ENCODE results near the gene UBTF. TPM values are rescaled to one million over a fixed set of nuclear protein-coding genes. Genes with fewer than 3 reads are reported as not detected.

The UBTF gene
- total RNA-seq, 1 experiment from 2014 or later, result 75.9 TPM

- ATAC-seq (peak; percentile 13), DNase-seq (ENCODE audit: low spot score) (peak; percentile 69)
- no peaks in the 10 kb centered on the region for H3K9me3 Mint-ChIP-seq
- peaks cover 3% of the 10 kb centered on the region; the same call in 1 of the 2 replicates for H3K36me3 Mint-ChIP-seq
- peak overlapping the region; percentile 91 for H3K27ac Mint-ChIP-seq
- POLR2A ChIA-PET, result interaction anchor here (0.5 to 3.5 kb wide), 17 partner anchors 12 to 577 kb away, joined by 3 to 28 read pairs (median 4); partner anchors contain the start of genes HDAC5, RUNDC3A and SLC25A39
- H3K4me3 Mint-ChIP-seq, result peak overlapping the region; percentile 80
- H3K27me3 Mint-ChIP-seq (ENCODE audit: low read depth), result no peaks in the 10 kb centered on the region
- TF ChIP-seq E2F5 (CRISPR knock-in tag; IDR thresholded peaks at IDR 0.05) (0 out of 2 replicates have a peak, but pooled peaks have one; percentile 7), MLX (CRISPR knock-in tag; IDR thresholded peaks at IDR 0.05) (no peak), SP1 (CRISPR knock-in tag; conservative IDR thresholded peaks at IDR 0.05) (0 out of 2 replicates have a peak, but pooled peaks have one; percentile 27), FOXK1 (CRISPR knock-in tag; IDR thresholded peaks at IDR 0.05) (0 out of 2 replicates have a peak, but pooled peaks have one; percentile 31), ATF3 (CRISPR knock-in tag; conservative IDR thresholded peaks at IDR 0.05) (no peak)
- CTCF ChIA-PET, result interaction anchor here (0.6 to 4.7 kb wide), 31 partner anchors 8 to 698 kb away, joined by 3 to 73 read pairs (median 4); partner anchors contain the start of genes FAM171A2, GRN, RUNDC3A and SLC25A39
- peaks cover 12% of the 10 kb centered on the region for H3K4me1 Mint-ChIP-seq
Measured at GRCh38 chr17:44222112-44222869, 2.8 kb upstream of the UBTF start.

GRCh38 chr17:44221862-44222111 lies 2.3 kb upstream of the UBTF start:
- peak overlapping the region; percentile 91 for H3K27ac Mint-ChIP-seq
- ChIA-PET POLR2A (interaction anchor here (0.5 to 3.5 kb wide), 17 partner anchors 11 to 578 kb away, joined by 3 to 28 read pairs (median 4); partner anchors contain the start of genes HDAC5, NAGS, RUNDC3A and SLC25A39), CTCF (interaction anchor here (0.6 to 4.7 kb wide), 33 partner anchors 8 to 698 kb away, joined by 3 to 73 read pairs (median 4); partner anchors contain the start of genes ATXN7L3, FAM171A2, GRN and RUNDC3A)
- ATAC-seq (no peak), DNase-seq (ENCODE audit: low spot score) (no peak)
- H3K27me3 Mint-ChIP-seq (ENCODE audit: low read depth), result no peaks in the 10 kb centered on the region
- TF ChIP-seq IRF2 (CRISPR knock-in tag; IDR thresholded peaks at IDR 0.05; ENCODE audit: borderline replicate concordance, low read depth), result no peak
- TF ChIP-seq CREM (CRISPR knock-in tag; IDR thresholded peaks at IDR 0.05), result peak; percentile 3; the same call in 1 of the 2 replicates
- peaks cover 6% of the 10 kb centered on the region for H3K36me3 Mint-ChIP-seq
- H3K4me3 Mint-ChIP-seq, result peak overlapping the region; percentile 80
- no peaks in the 10 kb centered on the region for H3K9me3 Mint-ChIP-seq
- H3K4me1 Mint-ChIP-seq, result peaks cover 16% of the 10 kb centered on the region

GRCh38 chr17:44221084-44221861 lies 1.8 kb upstream of the UBTF start:
- H3K27ac Mint-ChIP-seq, result peak overlapping the region; percentile 91
- ChIA-PET POLR2A (interaction anchor here (0.5 to 3.5 kb wide), 20 partner anchors 11 to 578 kb away, joined by 3 to 28 read pairs (median 4); partner anchors contain the start of genes HDAC5, NAGS, RUNDC3A and SLC25A39), CTCF (interaction anchor here (0.6 to 4.7 kb wide), 35 partner anchors 9 to 699 kb away, joined by 3 to 73 read pairs (median 4); partner anchors contain the start of genes ATXN7L3, FAM171A2, GRN and RUNDC3A)
- DNase-seq (ENCODE audit: low spot score), result peak; percentile 77
- H3K4me1 Mint-ChIP-seq, result peaks cover 17% of the 10 kb centered on the region
- H3K4me3 Mint-ChIP-seq, result peak overlapping the region; percentile 80
- H3K36me3 Mint-ChIP-seq, result peaks cover 11% of the 10 kb centered on the region
- no peaks in the 10 kb centered on the region for H3K9me3 Mint-ChIP-seq
- peak; percentile 27 for ATAC-seq
- H3K27me3 Mint-ChIP-seq (ENCODE audit: low read depth), result no peaks in the 10 kb centered on the region
- no peak for TF ChIP-seq SMAD3 (CRISPR knock-in tag; IDR thresholded peaks at IDR 0.05; ENCODE audit: borderline replicate concordance)
- no peak for TF ChIP-seq AFF4 (CRISPR knock-in tag; IDR thresholded peaks at IDR 0.05; ENCODE audit: borderline replicate concordance)
- no peak for TF ChIP-seq ZNF425 (CRISPR knock-in tag; conservative IDR thresholded peaks at IDR 0.05)
- no peak for TF ChIP-seq CREB1 (CRISPR knock-in tag; IDR thresholded peaks at IDR 0.05)
- no peak for TF ChIP-seq SOX15 (CRISPR knock-in tag; IDR thresholded peaks at IDR 0.05)
- no peak for TF ChIP-seq TEAD4 (CRISPR knock-in tag; IDR thresholded peaks at IDR 0.05)
- peak; percentile 20; the same call in 1 of the 2 replicates for TF ChIP-seq CREM (CRISPR knock-in tag; IDR thresholded peaks at IDR 0.05)
- peak; percentile 60; the same call in 1 of the 2 replicates for TF ChIP-seq SP1 (CRISPR knock-in tag; conservative IDR thresholded peaks at IDR 0.05)
- TF ChIP-seq NR2C2 (CRISPR knock-in tag; IDR thresholded peaks at IDR 0.05), result no peak
- TF ChIP-seq ESRRA (CRISPR knock-in tag; IDR thresholded peaks at IDR 0.05; ENCODE audit: borderline replicate concordance), result no peak
- TF ChIP-seq FOXJ3 (CRISPR knock-in tag; IDR thresholded peaks at IDR 0.05; ENCODE audit: borderline replicate concordance), result no peak
- TF ChIP-seq RORB (CRISPR knock-in tag; IDR thresholded peaks at IDR 0.05), result no peak
- TF ChIP-seq ZNF512 (CRISPR knock-in tag; IDR thresholded peaks at IDR 0.05; ENCODE audit: borderline replicate concordance), result no peak
